SK-N-SH (cell line): ENCODE measurements around the gene LILRA1. TPM values are rescaled to one million over a fixed set of nuclear protein-coding genes. Genes with fewer than 3 reads are reported as not detected.

Experiments
- CTCF ChIA-PET: fragments of 300-600, 350-600 bp; formaldehyde crosslinking; extraction: SDS; loops from one replicate; lab custom pipeline; 2021; lab: Yijun Ruan, JAX
- POLR2A ChIA-PET: fragments of 350-600 bp; sonication (Branson Sonifier 250); formaldehyde crosslinking; extraction: SDS; loops from one replicate; lab custom pipeline; 2020; ENCODE audit warnings: antibody characterized with exemption, inconsistent platforms; lab: Yijun Ruan, JAX
- DNase-seq: peaks from one replicate; pipeline ENCODE4 v3.0.0; 2012
- H2AFZ ChIP-seq: fragments of 200-600 bp; sonication (generic); 2 replicates; pipeline ENCODE4 v1.8.1; 2016; ENCODE audit warnings: antibody characterized with exemption, mild to moderate bottlenecking, low read depth
- H3F3A ChIP-seq: fragments of 200-600 bp; sonication (generic); replicated peaks from 2 replicates; pipeline ENCODE3; 2016; ENCODE audit warnings: antibody characterized with exemption, mild to moderate bottlenecking; ENCODE audit not compliant: insufficient read depth
- H3K27ac ChIP-seq, 2 experiments: fragments of 200-500 bp in 1 of 2; fragments of 200-600 bp in 1 of 2; sonication (Bioruptor generic) in 1 of 2; sonication (generic), shearing (Covaris generic) in 1 of 2; 2 replicates each; pipeline versions ENCODE4 v1.5.1 to v1.6.1; 2014 to 2016; ENCODE audit warnings: low read depth in 2 of 2, inconsistent platforms in 1 of 2, low read length in 1 of 2, mild to moderate bottlenecking in 1 of 2, mixed read lengths in 1 of 2
- H3K27me3 ChIP-seq: fragments of 200-600 bp; sonication (generic), shearing (Covaris generic); 2 replicates; pipeline ENCODE4 v1.6.1; 2016; ENCODE audit warnings: mixed run types; ENCODE audit not compliant: insufficient read depth
- H3K36me3 ChIP-seq, 2 experiments: fragments of 200-500 bp in 1 of 2; fragments of 200-600 bp in 1 of 2; sonication (Bioruptor generic) in 1 of 2; sonication (generic) in 1 of 2; replicated peaks in 1 of 2; 2 replicates each; pipeline versions ENCODE3 to v1.5.1; 2014 to 2016; ENCODE audit warnings: low read length in 1 of 2, mild to moderate bottlenecking in 1 of 2; ENCODE audit not compliant: insufficient read depth in 2 of 2, control insufficient read depth in 1 of 2
- H3K4me1 ChIP-seq, 2 experiments: fragments of 200-500 bp in 1 of 2; fragments of 200-600 bp in 1 of 2; sonication (Bioruptor generic) in 1 of 2; sonication (generic), shearing (Covaris generic) in 1 of 2; 2 replicates each; pipeline versions ENCODE4 v1.5.1 to v1.6.1; 2014 to 2016; ENCODE audit warnings: low read depth in 1 of 2, low read length in 1 of 2, mixed run types in 1 of 2; ENCODE audit not compliant: insufficient read depth in 2 of 2, control insufficient read depth in 1 of 2
- H3K4me2 ChIP-seq: fragments of 200-600 bp; sonication (generic), shearing (Covaris generic); 2 replicates; pipeline ENCODE4 v1.6.1; 2017; ENCODE audit warnings: mixed run types
- H3K4me3 ChIP-seq, 2 experiments: fragments of 200-500 bp in 1 of 2; fragments of 200-600 bp in 1 of 2; sonication (Bioruptor generic) in 1 of 2; sonication (generic), shearing (Covaris generic) in 1 of 2; 2 replicates each; pipeline versions ENCODE4 v1.5.1 to v1.8.1; 2014 to 2016; ENCODE audit warnings: low read depth in 2 of 2, inconsistent platforms in 1 of 2, low read length in 1 of 2, mild to moderate bottlenecking in 1 of 2, mixed read lengths in 1 of 2, moderate library complexity in 1 of 2
- H3K79me2 ChIP-seq: fragments of 200-600 bp; sonication (generic); 2 replicates; pipeline ENCODE4 v1.8.1; 2017; ENCODE audit warnings: mild to moderate bottlenecking; ENCODE audit not compliant: insufficient read depth
- H3K9ac ChIP-seq: fragments of 200-600 bp; sonication (generic); 2 replicates; pipeline ENCODE4 v1.6.1; 2017; ENCODE audit warnings: mixed run types
- H3K9me2 ChIP-seq: fragments of 200-600 bp; sonication (generic); 2 replicates; pipeline ENCODE4 v1.6.1; 2017; ENCODE audit warnings: mixed run types
- H3K9me3 ChIP-seq: fragments of 200-600 bp; sonication (generic); 2 replicates; pipeline ENCODE4 v1.6.1; 2017; ENCODE audit warnings: mixed run types, mild to moderate bottlenecking, moderate library complexity
- H4K20me1 ChIP-seq: fragments of 200-600 bp; sonication (generic); 2 replicates; pipeline ENCODE4 v1.6.1; 2017; ENCODE audit warnings: mild to moderate bottlenecking, mixed run types; ENCODE audit not compliant: insufficient read depth
- CHD2 ChIP-seq: fragments of 150-350 bp; IDR thresholded peaks from 2 replicates; pipeline ENCODE4 v1.6.1; 2018; ENCODE audit warnings: low read length; ENCODE audit not compliant: partially characterized antibody
- FOXM1 ChIP-seq: IDR thresholded peaks from 2 replicates; pipeline ENCODE4 v1.4.0; 2012; ENCODE audit warnings: low read depth, mild to moderate bottlenecking
- GABPA ChIP-seq: IDR thresholded peaks from 2 replicates; pipeline ENCODE4 v1.4.0; 2012; ENCODE audit warnings: low read depth, mild to moderate bottlenecking
- GATA2 ChIP-seq: sonication (generic); formaldehyde crosslinking; IDR thresholded peaks from 2 replicates; pipeline ENCODE4 v1.5.0; 2020; ENCODE audit warnings: mild to moderate bottlenecking, missing genetic modification reagents
- NFIC ChIP-seq: IDR thresholded peaks from 2 replicates; pipeline ENCODE4 v1.4.0; 2012; ENCODE audit warnings: borderline replicate concordance
- NRF1 ChIP-seq: IDR thresholded peaks from 2 replicates; pipeline ENCODE4 v1.6.1; 2012; ENCODE audit warnings: low read depth, mild to moderate bottlenecking, low read length
- RAD21 ChIP-seq: IDR thresholded peaks from 2 replicates; pipeline ENCODE4 v1.6.1; 2012; ENCODE audit warnings: mild to moderate bottlenecking, low read length
- RCOR1 ChIP-seq: fragments of 150-350 bp; IDR thresholded peaks from 2 replicates; pipeline ENCODE4 v1.6.1; 2017; ENCODE audit warnings: antibody characterized with exemption, low read length
- RXRA ChIP-seq: IDR thresholded peaks from 2 replicates; pipeline ENCODE4 v1.4.0; 2012; ENCODE audit warnings: low read depth, mild to moderate bottlenecking, borderline replicate concordance
- SIN3A ChIP-seq: IDR thresholded peaks from 2 replicates; pipeline ENCODE4 v1.6.1; 2012; ENCODE audit warnings: low read depth, mild to moderate bottlenecking, low read length, moderate library complexity, borderline replicate concordance
- SMC3 ChIP-seq: IDR thresholded peaks from 2 replicates; pipeline ENCODE4 v1.6.1; 2012; ENCODE audit warnings: low read depth, low read length, improper control_type of control experiment
- TCF12 ChIP-seq: IDR thresholded peaks from 2 replicates; pipeline ENCODE4 v1.4.0; 2012
- TEAD4 ChIP-seq: IDR thresholded peaks from 2 replicates; pipeline ENCODE4 v1.4.0; 2012; ENCODE audit warnings: mild to moderate bottlenecking, borderline replicate concordance; ENCODE audit not compliant: insufficient read depth
- WGBS: methylation state at CpG from one replicate; pipeline ENCODE4 v1.1.6; 2017; ENCODE audit warnings: low lambda C conversion rate; 5-methylcytosine and 5-hydroxymethylcytosine counted together
- polyA plus RNA-seq, 3 experiments: library from polyadenylated mRNA; depleted of rRNA; stranded (reverse); fragments of >200 nt; gene quantifications; 2 replicates each; pipeline ENCODE4 v1.2.3, GENCODE V29; 2012
- TF ChIP-seq, protein P1 (sequence below): fragments of 150-350 bp; IDR thresholded peaks from 2 replicates; pipeline ENCODE4 v1.6.1; 2016; ENCODE audit warnings: mild to moderate bottlenecking, low read depth, low read length
- TF ChIP-seq, protein P2 (sequence below): IDR thresholded peaks from 2 replicates; pipeline ENCODE4; 2012
- TF ChIP-seq, protein P3 (sequence below): IDR thresholded peaks from 2 replicates; pipeline ENCODE4 v1.6.1; 2012; ENCODE audit warnings: mild to moderate bottlenecking, low read depth, low read length, moderate library complexity

The LILRA1 gene
- polyA plus RNA-seq, 1 of the 3 experiments (the other 2 are of a cell fraction) = not detected

DNA sequence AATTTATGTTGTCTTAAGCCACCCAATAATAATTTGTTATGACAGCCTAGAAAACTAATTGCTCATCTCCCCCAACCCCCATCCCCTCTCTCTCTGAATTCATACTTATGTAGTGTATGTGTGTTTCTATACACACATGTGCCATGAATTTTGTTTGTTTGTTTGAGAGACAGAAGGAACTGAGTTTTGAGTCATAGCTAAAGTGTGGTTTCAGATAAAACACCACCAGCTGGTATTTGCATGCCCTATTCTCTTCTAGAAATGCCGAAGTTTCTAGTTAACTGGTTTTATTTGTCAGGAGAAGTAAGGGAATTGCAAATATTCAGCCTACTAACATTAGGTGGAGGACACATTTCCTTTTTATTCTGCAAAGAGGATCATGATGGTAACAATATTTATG, 37.2 kb upstream of the LILRA1 start:
- H3K27ac ChIP-seq = no peak overlapping the region
- no peak overlapping the region for H2AFZ ChIP-seq
- H4K20me1 ChIP-seq = no peaks in the 10 kb centered on the region
- no peaks in the 10 kb centered on the region for H3K36me3 ChIP-seq
- H3K9ac ChIP-seq = no peak overlapping the region
- CTCF ChIA-PET = interaction anchor here (1.0 to 2.0 kb wide), 2 partner anchors 97 to 120 kb away, joined by 3 to 5 read pairs; no protein-coding TSS in a partner anchor
- peaks cover 28% of the 10 kb centered on the region for H3K27me3 ChIP-seq
- TF ChIP-seq RCOR1 (no peak), RAD21 (no peak), SIN3A (no peak), TEAD4 (no peak), NRF1 (no peak), RXRA (no peak), FOXM1 (no peak), NFIC (no peak), GABPA (no peak), CHD2 (no peak), TCF12 (no peak), SMC3 (no peak), GATA2 (no peak)
- TF ChIP-seq, protein P1, sequence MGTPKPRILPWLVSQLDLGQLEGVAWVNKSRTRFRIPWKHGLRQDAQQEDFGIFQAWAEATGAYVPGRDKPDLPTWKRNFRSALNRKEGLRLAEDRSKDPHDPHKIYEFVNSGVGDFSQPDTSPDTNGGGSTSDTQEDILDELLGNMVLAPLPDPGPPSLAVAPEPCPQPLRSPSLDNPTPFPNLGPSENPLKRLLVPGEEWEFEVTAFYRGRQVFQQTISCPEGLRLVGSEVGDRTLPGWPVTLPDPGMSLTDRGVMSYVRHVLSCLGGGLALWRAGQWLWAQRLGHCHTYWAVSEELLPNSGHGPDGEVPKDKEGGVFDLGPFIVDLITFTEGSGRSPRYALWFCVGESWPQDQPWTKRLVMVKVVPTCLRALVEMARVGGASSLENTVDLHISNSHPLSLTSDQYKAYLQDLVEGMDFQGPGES = no peak
- TF ChIP-seq, protein P2, sequence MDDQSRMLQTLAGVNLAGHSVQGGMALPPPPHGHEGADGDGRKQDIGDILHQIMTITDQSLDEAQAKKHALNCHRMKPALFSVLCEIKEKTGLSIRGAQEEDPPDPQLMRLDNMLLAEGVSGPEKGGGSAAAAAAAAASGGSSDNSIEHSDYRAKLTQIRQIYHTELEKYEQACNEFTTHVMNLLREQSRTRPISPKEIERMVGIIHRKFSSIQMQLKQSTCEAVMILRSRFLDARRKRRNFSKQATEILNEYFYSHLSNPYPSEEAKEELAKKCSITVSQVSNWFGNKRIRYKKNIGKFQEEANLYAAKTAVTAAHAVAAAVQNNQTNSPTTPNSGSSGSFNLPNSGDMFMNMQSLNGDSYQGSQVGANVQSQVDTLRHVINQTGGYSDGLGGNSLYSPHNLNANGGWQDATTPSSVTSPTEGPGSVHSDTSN = no peak
- WGBS = 0% methylated on average over 1 of the region's 1 CpG
- DNase-seq = no peak
- H3K79me2 ChIP-seq = no peaks in the 10 kb centered on the region
- no peak overlapping the region for H3K4me3 ChIP-seq
- no peaks in the 10 kb centered on the region for H3K9me2 ChIP-seq
- no peaks in the 10 kb centered on the region for H3K9me3 ChIP-seq
- POLR2A ChIA-PET = interaction anchor here (0.6 kb wide), 1 partner anchor 755 kb away, joined by 3 read pairs; no protein-coding TSS in a partner anchor
- H3K4me1 ChIP-seq = no peaks in the 10 kb centered on the region
- H3K4me2 ChIP-seq = no peak overlapping the region
- no peaks in the 10 kb centered on the region for H3F3A ChIP-seq

DNA sequence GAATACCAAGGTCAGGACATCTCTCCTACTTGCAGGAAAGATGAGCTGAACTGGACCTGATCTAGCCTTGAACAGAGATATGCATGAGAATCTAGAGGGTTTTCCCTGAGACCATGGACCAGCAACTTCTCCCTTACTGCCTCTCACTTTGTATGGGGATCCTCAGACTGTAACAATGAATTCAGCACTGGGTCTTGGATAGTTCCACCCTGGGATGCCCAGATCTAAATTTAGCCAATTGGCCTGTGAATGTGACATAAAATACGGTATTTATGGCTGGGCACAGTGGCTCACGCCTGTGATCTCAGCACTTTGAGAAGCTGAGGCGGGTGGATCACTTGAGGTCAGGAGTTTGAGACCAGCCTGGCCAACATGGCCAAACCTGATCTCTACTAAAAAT, 35.1 kb upstream of the LILRA1 start:
- Histone ChIP-seq H3K4me2 (no peak overlapping the region), H3K27me3 (peaks cover 21% of the 10 kb centered on the region; the same call in 1 of the 2 replicates), H3K4me1 (no peaks in the 10 kb centered on the region), H4K20me1 (no peaks in the 10 kb centered on the region), H3K79me2 (no peaks in the 10 kb centered on the region), H3K36me3 (no peaks in the 10 kb centered on the region), H3K27ac (no peak overlapping the region), H2AFZ (no peak overlapping the region), H3K9me3 (no peaks in the 10 kb centered on the region), H3K9ac (no peak overlapping the region), H3K4me3 (no peak overlapping the region), H3F3A (no peaks in the 10 kb centered on the region), H3K9me2 (no peaks in the 10 kb centered on the region)
- CTCF ChIA-PET = interaction anchor here (1.6 kb wide), 1 partner anchor 11 kb away, joined by 4 read pairs; no protein-coding TSS in a partner anchor
- POLR2A ChIA-PET = no interaction called here
- DNase-seq = no peak
- TF ChIP-seq, protein P3, sequence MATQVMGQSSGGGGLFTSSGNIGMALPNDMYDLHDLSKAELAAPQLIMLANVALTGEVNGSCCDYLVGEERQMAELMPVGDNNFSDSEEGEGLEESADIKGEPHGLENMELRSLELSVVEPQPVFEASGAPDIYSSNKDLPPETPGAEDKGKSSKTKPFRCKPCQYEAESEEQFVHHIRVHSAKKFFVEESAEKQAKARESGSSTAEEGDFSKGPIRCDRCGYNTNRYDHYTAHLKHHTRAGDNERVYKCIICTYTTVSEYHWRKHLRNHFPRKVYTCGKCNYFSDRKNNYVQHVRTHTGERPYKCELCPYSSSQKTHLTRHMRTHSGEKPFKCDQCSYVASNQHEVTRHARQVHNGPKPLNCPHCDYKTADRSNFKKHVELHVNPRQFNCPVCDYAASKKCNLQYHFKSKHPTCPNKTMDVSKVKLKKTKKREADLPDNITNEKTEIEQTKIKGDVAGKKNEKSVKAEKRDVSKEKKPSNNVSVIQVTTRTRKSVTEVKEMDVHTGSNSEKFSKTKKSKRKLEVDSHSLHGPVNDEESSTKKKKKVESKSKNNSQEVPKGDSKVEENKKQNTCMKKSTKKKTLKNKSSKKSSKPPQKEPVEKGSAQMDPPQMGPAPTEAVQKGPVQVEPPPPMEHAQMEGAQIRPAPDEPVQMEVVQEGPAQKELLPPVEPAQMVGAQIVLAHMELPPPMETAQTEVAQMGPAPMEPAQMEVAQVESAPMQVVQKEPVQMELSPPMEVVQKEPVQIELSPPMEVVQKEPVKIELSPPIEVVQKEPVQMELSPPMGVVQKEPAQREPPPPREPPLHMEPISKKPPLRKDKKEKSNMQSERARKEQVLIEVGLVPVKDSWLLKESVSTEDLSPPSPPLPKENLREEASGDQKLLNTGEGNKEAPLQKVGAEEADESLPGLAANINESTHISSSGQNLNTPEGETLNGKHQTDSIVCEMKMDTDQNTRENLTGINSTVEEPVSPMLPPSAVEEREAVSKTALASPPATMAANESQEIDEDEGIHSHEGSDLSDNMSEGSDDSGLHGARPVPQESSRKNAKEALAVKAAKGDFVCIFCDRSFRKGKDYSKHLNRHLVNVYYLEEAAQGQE = peak; percentile 86
- TF ChIP-seq NRF1 = no peak
- 0% methylated on average over 3 of the region's 3 CpGs for WGBS
